ENCODE measurements around the gene RTCA.
"Not testable (repeated sequence)": the region's sequence is repeated elsewhere in the genome, so short reads cannot be mapped to it uniquely, and the experiment has no call there.

RTCA gene

GRCh38 chr1:100313382-100313781 is 47.4 kb downstream of the RTCA start:
- DNase-seq = no peak

- DNase-seq = no peak
Observed at GRCh38 chr1:100316622-100317021, 50.6 kb downstream of the RTCA start.

DNA sequence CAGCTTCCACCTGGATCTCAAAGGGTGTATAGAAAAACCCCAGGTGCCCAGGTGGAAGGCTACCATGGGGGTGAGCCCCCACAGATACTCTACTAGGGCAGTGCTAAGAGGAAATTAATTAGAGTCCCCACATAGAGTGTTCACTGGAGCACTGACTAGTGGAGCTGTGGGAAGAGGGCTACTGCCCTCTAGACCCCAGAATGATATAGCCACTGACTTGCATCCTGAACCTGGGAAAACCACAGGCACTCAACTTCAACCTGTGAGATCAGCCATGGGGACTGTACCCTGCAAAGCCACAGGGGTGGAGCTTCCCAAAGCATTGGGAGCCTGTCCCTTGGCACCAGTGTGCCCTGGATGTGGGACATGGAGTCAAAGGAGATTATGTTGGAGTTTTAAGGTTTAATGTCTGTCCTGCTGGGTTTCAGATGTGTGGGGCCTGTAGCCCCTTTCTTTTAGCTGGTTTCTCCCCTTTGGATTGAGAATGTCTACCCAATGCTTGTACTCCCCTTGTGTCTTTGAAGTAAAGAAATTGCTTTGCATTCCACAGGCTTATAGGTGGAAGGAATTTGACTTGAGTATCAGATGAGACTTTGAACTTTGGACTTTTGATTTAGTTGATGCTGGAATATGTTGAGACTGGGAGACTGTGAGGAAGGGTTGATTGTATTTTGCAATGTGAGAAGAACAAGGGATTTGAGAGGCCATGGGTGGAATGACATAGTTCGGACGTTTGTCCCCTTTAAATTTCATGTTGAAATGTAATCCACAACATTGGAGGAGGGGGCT is 54.5 kb downstream of the RTCA start:
- DNase-seq = no peak

DNA sequence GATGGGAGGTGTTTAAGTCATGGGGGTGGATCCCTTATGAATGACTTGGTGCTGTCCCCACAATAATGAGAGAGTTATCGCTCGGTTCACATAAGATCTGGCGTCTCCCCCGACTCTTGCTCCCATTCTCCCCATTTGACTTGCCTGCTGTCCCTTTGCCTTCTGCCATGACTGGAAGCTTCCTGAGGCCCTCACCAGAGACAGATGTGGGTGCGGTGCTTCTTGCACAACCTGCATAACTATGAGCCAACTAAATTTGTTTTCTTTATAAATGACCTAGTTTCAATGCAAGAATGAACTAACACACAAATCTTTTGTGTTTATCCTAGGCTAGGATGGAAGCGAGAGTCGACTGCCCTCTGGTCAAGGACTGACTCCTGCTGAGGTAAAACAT is 55.1 kb downstream of the RTCA start:
- DNase-seq = no peak

DNA sequence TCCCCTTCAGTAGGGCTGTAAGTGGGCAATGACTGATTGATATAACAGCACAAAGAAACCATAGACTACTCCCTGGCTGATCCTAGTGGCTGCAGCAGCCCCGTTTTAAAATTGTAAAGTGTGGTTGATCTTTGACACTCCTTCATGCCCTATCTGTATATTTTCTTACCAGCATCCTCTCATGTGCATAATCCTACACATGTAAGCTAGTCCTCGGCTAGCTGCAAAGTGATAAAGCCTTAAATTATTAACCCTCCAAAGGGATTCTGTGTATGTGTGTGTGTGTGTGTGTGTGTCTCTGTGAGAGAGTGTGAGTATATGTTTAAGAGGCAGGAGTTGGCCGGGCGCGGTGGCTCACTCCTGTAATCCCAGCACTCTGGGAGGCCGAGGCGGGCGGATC is 55.5 kb downstream of the RTCA start:
- DNase-seq = no peak

DNA sequence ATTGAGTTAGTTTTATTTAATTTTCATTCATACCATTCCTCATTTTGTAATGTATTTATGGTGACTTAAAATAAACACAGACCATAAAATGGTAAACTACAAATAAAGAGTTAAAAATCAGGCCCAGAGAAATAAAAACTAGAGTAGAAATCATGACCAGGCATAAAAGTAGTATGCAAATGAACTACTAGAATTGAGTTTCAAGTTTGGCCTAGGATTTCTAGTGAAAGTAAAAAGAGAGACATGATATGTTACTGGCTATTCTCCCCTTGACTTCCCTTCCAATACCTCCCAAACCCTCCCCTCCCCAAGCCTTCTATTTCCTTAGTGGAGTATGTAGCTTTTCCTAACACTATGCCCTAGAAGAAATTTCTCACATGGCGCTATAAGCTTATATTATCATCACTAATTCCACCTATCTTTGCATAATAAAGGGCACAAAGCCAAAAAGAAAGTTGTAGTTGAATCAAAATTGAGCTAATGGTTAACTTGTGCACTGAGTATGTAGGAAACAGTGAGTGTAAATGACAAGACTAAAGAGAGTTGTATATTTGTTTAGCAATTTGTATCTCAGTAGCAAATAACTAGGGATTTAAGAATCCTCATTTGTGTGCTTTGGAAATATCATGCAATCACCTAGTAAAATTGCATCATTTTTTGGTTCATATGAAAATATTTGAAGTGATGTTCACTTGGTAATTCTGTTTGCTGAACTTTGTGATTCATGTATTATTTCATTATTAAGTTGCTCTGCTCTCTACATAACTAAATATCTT is 56.6 kb downstream of the RTCA start:
- no peak for DNase-seq

GRCh38 chr1:100323419-100324106 is 57.5 kb downstream of the RTCA start:
- DNase-seq = no peak

DNA sequence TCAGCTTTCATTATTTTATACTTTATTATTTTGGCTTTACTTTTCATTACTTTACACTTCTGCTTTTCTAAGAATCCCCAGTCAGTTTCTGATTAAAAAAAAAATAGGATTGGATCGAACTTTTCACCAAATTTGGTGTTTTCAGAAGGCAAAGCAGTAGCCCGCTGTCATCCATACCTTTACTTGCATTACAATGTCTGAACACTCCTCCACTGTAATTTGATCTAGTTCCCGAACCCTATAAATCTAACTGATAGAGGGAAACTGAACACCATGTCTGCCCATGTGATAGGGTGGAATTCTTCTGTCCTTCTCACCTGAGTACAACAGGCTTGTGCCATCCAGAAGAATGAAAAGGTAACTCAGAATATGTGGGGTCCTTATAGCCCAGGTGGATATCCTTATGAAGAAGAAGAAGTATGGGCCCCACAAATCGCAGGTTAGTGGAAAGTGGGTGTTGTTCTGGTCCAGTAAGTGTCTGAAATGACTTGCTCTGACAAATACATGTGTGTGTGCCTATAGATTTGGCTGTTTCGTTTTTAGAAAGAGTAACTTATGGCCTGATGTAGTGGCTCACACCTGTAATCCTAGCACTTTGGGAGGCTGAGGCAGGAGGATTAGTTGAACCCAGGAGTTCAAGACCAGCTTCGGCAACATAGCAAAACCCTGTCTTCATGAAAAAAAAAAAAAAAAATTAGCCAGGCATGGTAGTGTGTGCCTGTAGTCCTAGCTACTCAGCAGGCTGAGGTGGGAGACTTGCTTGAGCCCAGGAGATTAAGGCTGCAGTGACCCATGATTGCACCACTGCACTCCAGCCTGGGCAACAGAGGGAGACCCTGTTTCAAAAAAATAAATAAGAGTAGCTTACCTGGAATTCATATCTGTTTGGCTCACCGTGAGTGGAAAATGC is 59.7 kb downstream of the RTCA start:
- no peak for DNase-seq

GRCh38 chr1:100326325-100326670 is 60.3 kb downstream of the RTCA start:
- DNase-seq = not testable (repeated sequence)

- no peak for DNase-seq
Observed at GRCh38 chr1:100328133-100328532, 62.1 kb downstream of the RTCA start.

GRCh38 chr1:100331146-100331545 is 65.1 kb downstream of the RTCA start:
- DNase-seq = not testable (repeated sequence)

DNA sequence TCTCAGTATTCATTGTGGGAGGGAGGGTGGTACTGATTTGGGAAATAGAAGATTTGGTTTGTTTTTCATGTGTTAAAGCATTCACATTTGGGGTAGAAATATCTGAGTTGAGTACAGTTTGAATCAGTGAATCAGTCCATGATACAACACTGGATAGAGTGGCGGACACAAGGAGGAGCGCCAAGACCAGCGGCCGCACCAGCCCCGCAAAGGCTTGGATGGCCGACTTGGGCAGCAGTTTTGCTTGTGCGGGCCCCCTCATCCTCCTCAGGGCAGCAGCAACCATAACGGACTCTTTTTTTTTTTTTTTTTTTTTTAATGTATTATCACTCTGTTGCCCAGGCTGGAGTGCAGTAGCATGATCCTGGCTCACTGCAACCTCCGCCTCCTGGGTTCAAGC is 66.3 kb downstream of the RTCA start:
- no peak for DNase-seq

DNA sequence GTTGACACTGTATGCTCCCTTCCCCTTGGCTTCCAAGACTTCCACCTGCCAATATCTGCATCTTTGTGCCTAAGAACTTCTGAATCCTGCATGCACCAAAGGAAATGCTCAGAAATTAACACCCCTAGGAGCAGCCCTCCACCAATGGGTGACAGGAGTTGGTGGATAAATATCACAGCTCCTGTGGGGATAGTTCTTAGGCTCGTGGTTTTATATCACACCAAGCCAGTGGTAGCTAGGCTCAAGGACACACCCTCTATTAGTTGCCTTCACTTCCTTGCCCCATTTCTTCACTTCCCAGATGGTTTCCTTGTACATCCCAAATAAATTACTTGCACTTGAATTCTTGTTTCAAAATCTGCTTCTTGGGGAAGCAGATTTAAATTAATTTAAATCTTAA is 69.4 kb downstream of the RTCA start:
- no peak for DNase-seq

- DNase-seq = not testable (repeated sequence)
Observed at GRCh38 chr1:100337878-100338277, 71.9 kb downstream of the RTCA start.

DNA sequence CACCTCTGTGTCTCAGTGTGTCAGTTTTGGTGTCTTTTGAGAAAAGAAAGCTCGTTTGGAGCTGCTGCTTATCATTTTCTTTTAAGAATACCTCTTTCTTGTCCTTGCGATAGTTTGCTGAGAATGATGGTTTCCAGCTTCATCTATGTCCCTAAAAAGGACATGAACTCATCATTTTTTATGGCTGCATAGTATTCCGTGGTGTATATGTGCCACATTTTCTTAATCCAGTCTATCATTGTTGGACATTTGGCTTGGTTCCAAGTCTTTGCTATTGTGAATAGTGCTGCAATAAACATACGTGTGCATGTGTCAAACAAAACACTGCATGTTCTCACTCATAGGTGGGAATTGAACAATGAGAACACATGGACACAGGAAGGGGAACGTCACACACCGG is 73.7 kb downstream of the RTCA start:
- DNase-seq = not testable (repeated sequence)

DNA sequence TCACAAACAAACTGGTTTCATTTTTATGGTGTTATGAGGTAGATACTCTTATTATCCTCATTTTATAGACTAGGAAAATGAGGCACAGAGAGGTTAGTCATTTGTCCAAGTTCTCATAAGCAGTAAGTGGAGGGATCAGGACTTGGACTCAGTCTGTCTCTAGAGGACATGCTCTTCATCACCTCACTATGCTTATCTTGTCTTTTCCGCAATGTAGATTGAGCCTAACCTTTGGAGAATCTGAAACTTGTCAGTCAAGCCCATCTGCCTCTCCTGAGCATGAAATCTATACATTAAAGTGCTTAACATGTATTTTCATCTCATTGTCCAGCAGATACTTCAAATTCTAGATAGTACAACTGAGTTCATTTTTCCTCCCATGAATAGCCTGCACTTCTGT is 74.5 kb downstream of the RTCA start:
- DNase-seq = no peak

- DNase-seq = no peak
Observed at GRCh38 chr1:100342348-100342747, 76.3 kb downstream of the RTCA start.

Measured in CD4-positive, alpha-beta T cell treated with Interferon alpha-2 for 1 hour (primary cell).